Stimulated activated naive CD8-positive, alpha-beta T cell treated with anti-CD3 and anti-CD28 coated beads, Interleukin-15, Interleukin-2, amounts not matched to agents 100 U/mL and 50 U/mL, for 24 hours (primary cell): ENCODE results near the gene PZP.
"Not testable (repeated sequence)": the region's sequence is repeated elsewhere in the genome, so short reads cannot be mapped to it uniquely, and the experiment has no call there.

ENCODE experiments used
- ATAC-seq: fragments of 150-1000 bp; cut with Tn5 transposase; one replicate; pipeline ENCODE4 v1.10.0; 2021
- DNase-seq: peaks from one replicate; pipeline ENCODE4 v3.0.0; 2021

Gene PZP

DNA sequence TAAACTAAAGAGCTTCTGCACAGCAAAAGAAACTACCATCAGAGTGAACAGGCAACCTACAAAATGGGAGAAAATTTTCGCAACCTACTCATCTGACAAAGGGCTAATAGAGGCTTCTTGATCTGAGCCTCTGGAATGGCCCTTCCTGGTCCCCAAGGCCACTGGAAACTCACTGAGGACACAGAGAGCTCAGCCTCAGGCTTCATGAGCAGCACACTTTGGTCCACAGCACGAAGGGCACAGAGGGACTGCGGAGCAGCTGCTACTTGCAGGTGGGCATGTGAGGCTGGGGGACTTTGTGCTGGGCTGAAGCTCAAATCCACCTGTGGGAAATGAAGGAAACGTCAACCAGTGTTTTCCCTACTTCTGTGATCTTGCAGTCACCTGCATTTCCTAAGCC is 27.4 kb downstream of the PZP start:
- ATAC-seq (no peak), DNase-seq (no peak)

- no peak for DNase-seq
- ATAC-seq, result no peak
These were observed 28.4 kb downstream of the PZP start for GRCh38 chr12:9179781-9180180.

GRCh38 chr12:9169979-9170634 is 38.1 kb downstream of the PZP start:
- DNase-seq (no peak), ATAC-seq (no peak)

DNA sequence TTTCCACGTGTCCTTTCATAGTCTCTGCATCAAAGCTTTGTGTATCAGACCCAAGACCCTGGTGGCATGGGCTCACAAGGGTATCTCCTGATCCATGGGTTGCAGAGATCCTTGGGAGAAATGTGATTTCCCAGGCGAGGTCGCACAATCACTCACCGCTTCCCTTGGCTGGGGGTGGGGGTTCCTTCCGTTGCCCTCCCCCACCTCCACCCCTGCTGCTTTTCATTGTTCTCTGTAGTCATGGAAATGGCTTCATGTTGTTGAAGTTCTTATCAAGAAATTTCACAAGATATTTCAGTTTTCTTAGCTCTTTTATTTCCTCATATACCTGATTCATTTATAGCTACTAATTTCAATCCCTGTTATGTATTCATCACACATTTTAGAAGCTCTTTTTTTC is 40.9 kb downstream of the PZP start:
- not testable (repeated sequence) for DNase-seq

GRCh38 chr12:9163392-9163791 is 44.8 kb downstream of the PZP start:
- DNase-seq (no peak), ATAC-seq (no peak)

More for the DNA sequence above, 40.9 kb downstream of the PZP start:
- ATAC-seq, result not testable (repeated sequence)

GRCh38 chr12:9156119-9156518 is 52.1 kb downstream of the PZP start:
- DNase-seq (no peak), ATAC-seq (no peak)

- no peak for ATAC-seq
- DNase-seq, result no peak
These were observed 58.8 kb downstream of the PZP start for GRCh38 chr12:9149372-9149771.

DNA sequence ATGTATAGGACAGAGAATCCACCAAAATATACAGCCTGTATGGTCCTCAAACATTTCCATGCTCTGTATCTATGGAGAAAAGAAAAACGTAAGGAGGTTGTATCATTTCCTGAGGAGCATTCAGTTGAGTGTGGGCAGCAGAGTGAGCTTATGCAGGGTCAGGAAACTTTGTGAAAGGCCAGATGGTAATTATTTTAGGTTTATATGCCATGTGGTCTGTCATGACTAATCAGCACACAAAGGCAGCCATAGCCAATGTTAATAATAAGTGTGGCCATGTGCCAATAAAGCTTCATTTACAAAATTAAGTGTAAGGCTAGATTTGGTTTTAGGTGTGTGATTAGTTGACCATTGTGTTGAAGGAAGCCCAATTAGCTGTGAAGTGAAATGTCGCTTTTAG is 59.3 kb downstream of the PZP start:
- ATAC-seq, result no peak
- no peak for DNase-seq

- ATAC-seq, result no peak
- no peak for DNase-seq
These were observed 60.7 kb downstream of the PZP start for GRCh38 chr12:9147461-9147860.

DNA sequence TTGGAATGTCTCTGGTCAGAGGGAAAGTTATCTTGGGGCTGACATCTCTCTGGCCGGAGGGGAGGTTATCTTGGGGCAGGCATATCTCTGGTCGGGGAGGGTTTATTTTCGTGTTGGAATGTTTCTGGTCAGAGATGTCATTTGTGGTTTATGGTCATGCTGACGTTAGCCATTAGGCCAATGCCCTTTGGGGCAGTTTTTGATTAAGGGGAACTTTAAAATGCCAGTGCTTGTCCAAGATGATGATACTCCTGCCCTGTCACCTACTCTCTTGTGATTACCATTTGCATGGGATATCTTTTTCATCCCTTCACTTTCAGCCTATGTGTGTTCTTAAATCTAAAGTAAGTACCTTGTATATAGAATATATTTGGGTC is 63.5 kb downstream of the PZP start:
- ATAC-seq, result no peak
- DNase-seq, result no peak

DNA sequence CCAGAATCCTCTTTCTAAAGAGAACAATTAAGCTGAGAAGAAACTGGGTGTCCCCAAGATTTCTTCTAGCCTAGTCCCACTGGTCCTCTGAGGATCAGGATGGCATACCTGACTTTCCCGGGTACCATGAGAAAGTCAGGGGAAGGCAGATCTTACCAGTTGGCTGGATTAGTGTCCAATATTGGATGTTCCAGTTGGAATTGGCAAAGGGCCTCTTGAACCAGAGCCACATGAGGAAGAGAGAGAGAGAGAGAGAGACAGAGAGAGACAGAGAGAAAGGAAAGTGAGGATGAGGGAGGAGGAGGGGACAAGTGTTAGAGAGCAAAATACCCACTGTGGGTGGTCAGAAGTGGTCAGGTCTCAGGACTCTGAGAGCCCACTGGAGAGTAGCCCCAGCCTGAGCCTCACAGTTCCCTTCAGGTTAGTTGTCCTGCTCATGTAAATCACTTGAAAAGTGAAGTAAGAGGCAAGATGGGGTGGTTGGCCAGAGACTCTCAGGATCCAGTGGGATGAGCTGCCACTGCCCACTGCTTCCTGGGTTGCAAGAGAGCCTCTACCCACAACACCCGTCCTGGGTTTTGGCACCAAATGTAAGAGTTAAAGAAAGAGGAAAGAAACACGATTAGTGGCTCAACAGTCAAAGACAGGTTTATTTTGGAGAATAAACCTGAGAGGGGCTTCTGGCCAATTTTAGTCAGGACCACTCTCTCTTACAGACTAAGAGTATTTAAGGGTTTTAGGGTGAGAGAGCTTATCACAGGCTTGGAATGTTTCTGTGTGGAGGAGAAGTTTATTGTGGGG is 64.1 kb downstream of the PZP start:
- no peak for DNase-seq
- no peak for ATAC-seq

DNA sequence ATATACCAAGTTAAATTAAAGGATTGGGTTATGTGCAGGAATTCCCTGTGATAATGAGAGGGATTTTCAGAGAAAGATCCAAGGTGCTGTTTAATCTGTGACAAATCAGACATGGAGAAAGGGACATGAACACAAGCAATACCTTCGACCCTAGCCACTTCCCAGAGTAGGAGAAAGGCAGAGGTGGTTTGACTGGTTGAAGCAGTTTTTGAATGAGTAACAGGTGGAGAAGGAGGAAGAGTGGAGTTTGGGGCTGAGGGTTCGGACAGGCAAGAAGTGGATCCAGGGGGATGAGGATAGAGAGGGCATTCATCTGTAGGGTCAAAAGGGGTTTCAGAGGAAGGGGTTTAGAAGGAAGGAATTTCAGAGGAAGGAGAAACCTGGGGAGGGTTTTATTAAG is 65.1 kb downstream of the PZP start:
- ATAC-seq (no peak), DNase-seq (no peak)

DNA sequence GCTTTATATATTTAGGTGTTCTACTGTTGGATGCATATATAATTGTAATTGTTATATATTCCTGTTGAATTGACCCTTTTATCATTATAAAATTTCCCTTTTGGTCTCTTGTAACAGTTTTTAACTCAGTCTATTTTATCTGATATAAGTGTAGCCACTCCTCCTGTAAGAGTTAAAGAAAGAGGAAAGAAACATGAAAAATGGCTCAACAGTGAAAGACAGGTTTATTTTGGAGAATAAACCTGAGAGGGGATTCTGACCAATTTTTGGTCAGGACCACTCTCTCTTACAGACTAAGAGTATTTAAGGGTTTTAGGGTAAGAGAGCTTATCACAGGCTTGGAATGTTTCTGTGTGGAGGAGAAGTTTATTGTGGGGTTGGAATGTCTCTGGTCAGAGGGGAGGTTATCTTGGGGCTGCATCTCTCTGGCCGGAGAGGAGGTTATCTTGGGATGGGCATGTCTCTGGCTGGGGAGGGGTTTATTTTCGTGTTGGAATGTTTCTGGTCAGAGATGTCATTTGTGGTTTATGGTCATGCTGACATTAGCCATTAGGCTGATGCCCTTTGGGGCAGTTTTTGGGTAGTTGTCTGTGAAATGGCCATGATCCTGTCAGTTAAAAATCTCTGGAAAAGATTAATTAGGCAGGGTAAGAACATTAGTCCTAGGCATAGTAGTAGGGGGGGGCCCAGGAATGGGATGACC is 68.5 kb downstream of the PZP start:
- not testable (repeated sequence) for ATAC-seq, DNase-seq

GRCh38 chr12:9135903-9136310 is 72.3 kb downstream of the PZP start:
- DNase-seq (no peak), ATAC-seq (no peak)

- ATAC-seq, result no peak
- DNase-seq, result peak; percentile 15
These were observed 73.1 kb downstream of the PZP start for GRCh38 chr12:9134981-9135628.

- ATAC-seq (no peak), DNase-seq (no peak)
These were observed 74.8 kb downstream of the PZP start for GRCh38 chr12:9133216-9133916.

GRCh38 chr12:9132008-9132535 is 76.1 kb downstream of the PZP start:
- ATAC-seq (no peak), DNase-seq (no peak)

GRCh38 chr12:9130244-9130643 is 78.0 kb downstream of the PZP start:
- ATAC-seq (no peak), DNase-seq (no peak)

DNA sequence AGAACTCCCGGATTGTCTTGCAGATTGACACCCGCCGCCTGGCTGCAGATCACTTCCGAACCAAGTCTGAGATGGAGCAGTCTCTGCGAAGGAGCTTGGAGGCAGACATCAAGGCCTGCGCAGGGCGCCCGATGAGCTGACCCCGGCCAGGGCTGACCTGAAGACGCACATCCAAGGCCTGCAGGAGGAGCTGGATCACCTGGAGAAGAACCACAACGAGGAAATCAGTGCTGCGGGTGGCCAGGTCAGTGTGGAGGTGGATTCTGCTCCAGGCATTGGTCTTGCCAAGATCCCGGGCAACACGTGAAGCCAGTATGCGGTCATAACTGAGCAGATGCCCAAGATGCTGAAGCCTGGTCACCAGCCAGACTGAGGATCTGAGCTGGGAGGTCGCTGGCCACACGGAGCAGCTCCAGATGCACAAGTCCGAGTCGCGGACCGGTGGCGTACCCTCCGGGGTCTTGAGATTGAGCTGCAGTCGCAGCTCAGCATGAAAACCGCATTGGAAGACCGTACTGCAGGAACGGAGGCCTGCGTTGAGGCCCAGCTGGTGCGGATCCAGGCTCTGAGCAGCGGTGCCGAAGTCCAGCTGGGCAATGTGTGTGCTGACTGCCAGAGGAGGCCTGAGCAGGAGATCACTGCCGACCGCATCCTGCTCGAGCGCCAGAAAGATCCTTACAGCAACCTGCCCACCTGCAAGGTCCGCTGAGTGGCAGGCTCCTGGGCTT is 80.1 kb downstream of the PZP start:
- DNase-seq (no peak), ATAC-seq (no peak)

GRCh38 chr12:9127484-9127883 is 80.7 kb downstream of the PZP start:
- no peak for ATAC-seq
- no peak for DNase-seq

GRCh38 chr12:9124383-9125031 is 83.7 kb downstream of the PZP start:
- no peak for ATAC-seq
- no peak for DNase-seq
